GM12874 (cell line): Measurements from ENCODE around the gene SERHL2.

Experiments
- TF ChIP-seq, protein P1 (sequence below): IDR thresholded peaks from 2 replicates; pipeline ENCODE4 v1.5.1; 2011; ENCODE audit warnings: low read depth, mild to moderate bottlenecking, control low read depth, low read length, moderate library complexity; ENCODE audit not compliant: insufficient read depth

The SERHL2 gene

DNA sequence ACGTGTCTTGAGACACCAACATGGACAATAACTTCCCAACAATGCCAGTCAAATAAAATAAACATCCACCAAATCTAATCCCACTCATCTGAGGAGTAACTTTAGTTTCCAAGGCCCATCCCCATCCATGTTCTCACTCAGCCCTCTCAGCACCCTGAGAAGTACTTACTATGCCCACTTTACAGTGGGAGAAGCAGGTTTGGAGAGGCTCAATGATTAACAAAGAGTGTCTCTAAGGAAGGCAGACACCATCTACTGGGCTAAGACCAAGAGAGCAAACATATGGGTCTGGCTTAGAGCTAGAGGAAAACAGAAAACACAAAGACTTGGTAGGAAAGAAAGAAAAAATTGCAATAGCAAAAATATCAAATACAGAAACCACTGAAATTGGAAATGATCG lies 49.7 kb downstream of the SERHL2 start:
- TF ChIP-seq, protein P1, sequence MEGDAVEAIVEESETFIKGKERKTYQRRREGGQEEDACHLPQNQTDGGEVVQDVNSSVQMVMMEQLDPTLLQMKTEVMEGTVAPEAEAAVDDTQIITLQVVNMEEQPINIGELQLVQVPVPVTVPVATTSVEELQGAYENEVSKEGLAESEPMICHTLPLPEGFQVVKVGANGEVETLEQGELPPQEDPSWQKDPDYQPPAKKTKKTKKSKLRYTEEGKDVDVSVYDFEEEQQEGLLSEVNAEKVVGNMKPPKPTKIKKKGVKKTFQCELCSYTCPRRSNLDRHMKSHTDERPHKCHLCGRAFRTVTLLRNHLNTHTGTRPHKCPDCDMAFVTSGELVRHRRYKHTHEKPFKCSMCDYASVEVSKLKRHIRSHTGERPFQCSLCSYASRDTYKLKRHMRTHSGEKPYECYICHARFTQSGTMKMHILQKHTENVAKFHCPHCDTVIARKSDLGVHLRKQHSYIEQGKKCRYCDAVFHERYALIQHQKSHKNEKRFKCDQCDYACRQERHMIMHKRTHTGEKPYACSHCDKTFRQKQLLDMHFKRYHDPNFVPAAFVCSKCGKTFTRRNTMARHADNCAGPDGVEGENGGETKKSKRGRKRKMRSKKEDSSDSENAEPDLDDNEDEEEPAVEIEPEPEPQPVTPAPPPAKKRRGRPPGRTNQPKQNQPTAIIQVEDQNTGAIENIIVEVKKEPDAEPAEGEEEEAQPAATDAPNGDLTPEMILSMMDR, result no peak

GRCh38 chr22:42604403-42604802 lies 50.6 kb downstream of the SERHL2 start:
- TF ChIP-seq, protein P1, result no peak

DNA sequence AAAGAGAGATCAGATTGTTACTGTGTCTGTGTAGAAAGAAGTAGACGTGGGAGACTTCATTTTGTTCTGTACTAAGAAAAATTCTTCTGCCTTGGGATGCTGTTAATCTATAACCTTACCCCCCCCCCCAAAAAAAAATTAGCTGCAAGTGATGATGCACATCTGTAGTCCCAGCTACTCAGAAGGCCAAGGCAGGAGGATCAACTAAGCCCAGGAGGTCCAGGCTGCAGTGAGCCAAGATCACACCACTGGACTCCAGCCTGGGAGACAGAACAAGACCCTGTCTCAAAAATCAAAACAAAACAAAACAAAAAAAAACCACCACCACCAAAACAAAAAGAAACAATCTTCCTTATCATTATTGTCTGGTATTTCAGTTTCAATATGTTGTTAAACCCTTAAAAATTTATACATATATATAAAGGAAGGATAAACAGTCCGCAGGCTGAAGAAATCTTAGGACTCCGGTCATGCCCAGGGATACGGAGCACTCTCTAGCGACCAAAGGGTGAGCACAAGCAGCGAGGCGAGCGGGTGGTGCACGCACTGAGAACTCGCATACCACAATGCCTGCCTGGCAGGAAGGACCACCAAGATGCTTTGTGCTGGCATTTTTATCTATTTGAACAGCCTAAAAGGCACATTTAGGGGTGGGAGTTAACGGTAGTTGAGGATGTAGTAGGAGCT lies 54.5 kb downstream of the SERHL2 start:
- TF ChIP-seq, protein P1, result no peak

DNA sequence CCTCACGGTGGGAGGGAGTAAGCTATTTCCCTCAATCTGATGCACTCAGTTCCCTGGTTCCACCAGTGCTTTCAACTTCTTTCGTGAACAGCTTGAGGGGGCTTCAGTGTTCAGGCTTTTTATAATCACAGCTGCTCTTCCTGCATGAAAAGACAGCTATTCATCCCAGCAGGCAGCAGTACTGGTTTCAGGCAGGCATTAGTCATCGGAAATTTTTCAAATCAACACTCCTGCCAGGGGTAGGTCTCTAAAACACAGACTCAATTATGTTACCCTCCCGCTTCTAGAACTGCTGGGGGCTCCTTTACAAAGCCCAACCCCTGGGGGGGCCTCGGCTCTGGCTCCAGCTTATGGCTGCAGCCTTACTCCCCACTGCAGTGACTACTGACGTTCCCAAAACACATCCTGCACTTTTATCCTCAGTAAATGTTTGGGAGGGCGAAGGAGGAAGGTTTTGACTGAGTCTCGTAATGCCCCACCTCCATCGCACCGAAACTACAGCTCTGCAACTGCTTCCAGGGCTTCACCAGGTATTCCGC lies 55.1 kb downstream of the SERHL2 start:
- TF ChIP-seq, protein P1, result no peak

DNA sequence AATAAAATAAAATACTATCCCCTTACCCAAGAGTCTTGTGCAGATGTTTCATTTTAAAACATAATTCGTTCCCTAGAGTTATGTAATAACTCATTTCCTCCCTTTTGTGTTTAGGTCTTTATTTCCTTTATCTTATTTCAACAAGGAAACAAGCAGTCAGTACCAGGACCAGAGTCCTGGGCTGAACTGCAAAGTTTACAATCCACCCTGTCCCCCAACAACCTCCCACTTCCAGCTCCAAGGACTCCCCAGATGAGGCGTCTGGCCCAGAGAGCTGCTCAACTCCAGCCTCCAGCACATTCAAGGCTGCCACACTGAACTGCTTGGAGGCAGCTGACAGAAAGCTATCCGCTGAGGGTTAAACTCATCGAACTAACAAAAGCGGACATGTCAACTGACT lies 56.4 kb downstream of the SERHL2 start:
- TF ChIP-seq, protein P1, result no peak

GRCh38 chr22:42611051-42611450 lies 57.3 kb downstream of the SERHL2 start:
- TF ChIP-seq, protein P1, result no peak

DNA sequence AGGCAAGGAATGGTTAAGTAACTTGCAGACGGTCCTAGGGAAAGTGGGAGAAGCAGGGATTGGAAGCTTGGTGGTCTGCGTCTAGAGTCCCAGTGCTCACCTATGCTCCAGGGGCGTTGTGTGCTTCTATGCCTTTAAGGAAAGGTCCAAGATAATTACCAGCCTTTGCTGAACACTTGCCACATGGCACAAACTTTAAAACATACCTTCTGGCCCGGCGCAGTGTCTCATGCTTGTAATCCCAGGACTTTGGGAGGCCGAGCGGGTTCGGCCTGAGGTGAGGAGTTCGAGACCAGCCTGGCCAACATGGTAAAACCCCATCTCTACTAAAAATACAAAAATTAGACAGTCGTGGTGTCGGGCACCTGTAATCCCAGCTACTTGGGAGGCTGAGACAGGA lies 58.6 kb downstream of the SERHL2 start:
- TF ChIP-seq, protein P1, result no peak
